ENCODE data around the gene TCTN2. TPM values are rescaled to one million over a fixed set of nuclear protein-coding genes. Genes with fewer than 3 reads are reported as not detected.

Gene TCTN2
- total and polyA plus RNA-seq, 10 of the 15 experiments (the other 5 are each of a cell fraction or from before 2014, with no cell fraction given): 0.55 to 5.5 (median 3.3) TPM

GRCh38 chr12:123743002-123743401, 72.1 kb downstream of the TCTN2 start:
- H3K27me3 ChIP-seq (replicated peaks in 1 of 2; ENCODE audit: control insufficient read depth in 2 of 2, insufficient read depth in 2 of 2, low read length in 1 of 2): no peaks in the 10 kb centered on the region
- DNase-seq (ENCODE audit: low read depth, low spot score) (no peak), FAIRE-seq (no peak), ATAC-seq (peak; percentile 46)
- peaks cover 17% of the 10 kb centered on the region for H3K4me1 ChIP-seq (ENCODE audit: control insufficient read depth, insufficient read depth, low read length)
- in situ Hi-C loops (cut with MboI): no loop called here
- WGBS (ENCODE audit: insufficient coverage, insufficient replicate concordance, low lambda C conversion rate, missing lambda C conversion rate): 67% methylated on average over 10 of the region's 10 CpGs
- H3K4me2 ChIP-seq (ENCODE audit: control insufficient read depth, insufficient read depth): no peak overlapping the region
- peak overlapping the region; percentile 4; the same call in 1 of the 2 replicates for H3K9ac ChIP-seq (ENCODE audit: control insufficient read depth, insufficient read depth, low read length)
- intact Hi-C loops (cut with micrococcal nuclease; ENCODE audit: unreplicated experiment): no loop called here
- no peak overlapping the region for H3K4me3 ChIP-seq
- H3K27ac ChIP-seq (ENCODE audit: control insufficient read depth, insufficient read depth): peak overlapping the region; percentile 63
- H4K20me1 ChIP-seq (ENCODE audit: control insufficient read depth, insufficient read depth): no peaks in the 10 kb centered on the region
- SMC1A ChIA-PET (ENCODE audit: uncharacterized antibody, unreplicated experiment): no interaction called here
- BruUV-seq (replicated peaks): no TSS peak
- TF ChIP-seq EGR1 (IDR thresholded peaks at IDR 0.05; ENCODE audit: borderline replicate concordance in 1 of 2, low read depth in 2 of 2, low read length in 2 of 2): 0 out of 3 replicates have a peak, but pooled peaks of 1 of the 2 experiments have one; percentile 24
- peak; percentile 32 for TF ChIP-seq USF1 (IDR thresholded peaks at IDR 0.05; ENCODE audit: borderline replicate concordance, extremely low read length, insufficient read depth, low read depth, low read length)
- no peak for TF ChIP-seq TCF7 (IDR thresholded peaks at IDR 0.05; ENCODE audit: borderline replicate concordance)
- peaks cover 18 to 36% of the 10 kb centered on the region in 2 experiments; a peak in 3 of 4 replicates for H3K36me3 ChIP-seq (ENCODE audit: control insufficient read depth in 2 of 2, insufficient read depth in 2 of 2, low read length in 1 of 2)
- RAD21 ChIA-PET (ENCODE audit: unreplicated experiment): no interaction called here
- no peak overlapping the region; the same call in 1 of the 2 replicates for H2AFZ ChIP-seq (ENCODE audit: control insufficient read depth, low read depth, low read length)
- CTCF ChIA-PET: no interaction called here
- no peaks in the 10 kb centered on the region for H3K9me3 ChIP-seq (replicated peaks; ENCODE audit: control insufficient read depth, insufficient read depth, low read length)
- POLR2A ChIA-PET: no interaction called here
- H3K79me2 ChIP-seq (ENCODE audit: control insufficient read depth, insufficient read depth, low read length): no peaks in the 10 kb centered on the region

GRCh38 chr12:123744836-123745235, 73.9 kb downstream of the TCTN2 start:
- no peaks in the 10 kb centered on the region for H4K20me1 ChIP-seq (ENCODE audit: control insufficient read depth, insufficient read depth)
- ChIA-PET CTCF (interaction anchor here (1.1 kb wide), 1 partner anchor 23 kb away, joined by 3 read pairs; no protein-coding TSS in a partner anchor), SMC1A (ENCODE audit: uncharacterized antibody, unreplicated experiment) (interaction anchor here (1.2 kb wide), 1 partner anchor 32 kb away, joined by 3 read pairs; the partner anchor contains the start of gene ATP6V0A2), POLR2A (interaction anchor here (1.0 kb wide), 1 partner anchor 19 kb away, joined by 3 read pairs; no protein-coding TSS in a partner anchor), RAD21 (ENCODE audit: unreplicated experiment) (no interaction called here)
- DNase-seq (ENCODE audit: low read depth, low spot score): no peak
- no peak overlapping the region for H3K4me3 ChIP-seq
- no peak for FAIRE-seq
- H3K27me3 ChIP-seq (replicated peaks in 1 of 2; ENCODE audit: control insufficient read depth in 2 of 2, insufficient read depth in 2 of 2, low read length in 1 of 2): no peaks in the 10 kb centered on the region
- in situ Hi-C loops (cut with MboI) (no loop called here), intact Hi-C loops (cut with micrococcal nuclease; ENCODE audit: unreplicated experiment) (no loop called here)
- H2AFZ ChIP-seq (ENCODE audit: control insufficient read depth, low read depth, low read length): no peak overlapping the region
- no peaks in the 10 kb centered on the region for H3K9me3 ChIP-seq (replicated peaks; ENCODE audit: control insufficient read depth, insufficient read depth, low read length)
- peaks cover 11 to 31% of the 10 kb centered on the region in 2 experiments for H3K36me3 ChIP-seq (ENCODE audit: control insufficient read depth in 2 of 2, insufficient read depth in 2 of 2, low read length in 1 of 2)
- BruUV-seq (replicated peaks): no TSS peak
- no peak overlapping the region for H3K4me2 ChIP-seq (ENCODE audit: control insufficient read depth, insufficient read depth)
- H3K79me2 ChIP-seq (ENCODE audit: control insufficient read depth, insufficient read depth, low read length): no peaks in the 10 kb centered on the region
- WGBS (ENCODE audit: insufficient coverage, insufficient replicate concordance, low lambda C conversion rate, missing lambda C conversion rate): 92% methylated on average over 12 of the region's 12 CpGs
- H3K9ac ChIP-seq (ENCODE audit: control insufficient read depth, insufficient read depth, low read length): no peak overlapping the region
- H3K27ac ChIP-seq (ENCODE audit: control insufficient read depth, insufficient read depth): no peak overlapping the region
- peaks cover 12% of the 10 kb centered on the region; the same call in 1 of the 2 replicates for H3K4me1 ChIP-seq (ENCODE audit: control insufficient read depth, insufficient read depth, low read length)
- no peak for ATAC-seq
- TF ChIP-seq DPF2 (IDR thresholded peaks at IDR 0.05) (no peak), TCF12 (IDR thresholded peaks at IDR 0.05; ENCODE audit: low read depth, low read length) (no peak), YBX1 (IDR thresholded peaks at IDR 0.05) (no peak), BCLAF1 (IDR thresholded peaks at IDR 0.05) (no peak), SMC3 (IDR thresholded peaks at IDR 0.05; ENCODE audit: borderline replicate concordance, low read length) (no peak), MLLT1 (IDR thresholded peaks at IDR 0.05) (no peak), POLR2AphosphoS2 (IDR thresholded peaks at IDR 0.05; ENCODE audit: low read depth, low read length) (no peak), BMI1 (IDR thresholded peaks at IDR 0.05; ENCODE audit: borderline replicate concordance) (no peak)
